ENCODE measurements around the gene COBLL1.

The COBLL1 gene

DNA sequence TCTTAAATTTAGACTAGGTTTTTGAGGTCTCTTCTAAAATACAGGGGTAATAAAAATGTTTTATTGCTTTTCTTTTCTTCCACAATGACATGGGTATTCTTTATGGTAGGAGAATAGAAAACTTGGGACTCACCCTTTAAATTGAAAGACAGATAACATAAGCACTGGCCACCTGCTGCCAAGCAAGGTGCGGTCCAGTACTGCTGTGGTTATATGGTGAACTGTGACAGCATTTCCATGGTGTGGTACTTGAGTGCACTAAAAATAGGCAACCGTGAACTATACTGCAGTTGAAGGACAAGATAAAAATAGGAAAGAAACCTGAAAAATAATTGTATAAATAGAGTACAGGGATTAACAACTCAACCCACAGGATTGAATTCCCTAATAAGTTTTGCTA is 165.9 kb downstream of the COBLL1 start:
- DNase-seq, result no peak

DNA sequence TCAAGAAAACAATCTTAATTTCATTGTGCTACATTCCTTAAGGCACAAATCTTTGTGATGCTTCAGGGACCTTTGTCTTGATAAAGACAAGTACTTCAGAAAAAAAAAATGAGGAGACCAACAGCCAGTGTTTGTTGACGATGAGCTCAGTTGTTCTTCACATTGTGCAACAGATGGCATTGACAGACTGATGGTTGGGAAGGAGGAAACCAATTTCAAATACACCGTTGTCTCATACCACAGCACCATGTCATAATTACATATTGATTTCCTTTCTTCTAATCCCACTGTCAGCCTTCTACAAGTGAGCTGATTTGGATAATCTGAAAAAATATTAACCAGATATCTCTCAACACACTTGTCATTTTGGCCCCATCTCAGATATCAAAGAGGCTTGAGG is 166.6 kb downstream of the COBLL1 start:
- no peak for DNase-seq

DNA sequence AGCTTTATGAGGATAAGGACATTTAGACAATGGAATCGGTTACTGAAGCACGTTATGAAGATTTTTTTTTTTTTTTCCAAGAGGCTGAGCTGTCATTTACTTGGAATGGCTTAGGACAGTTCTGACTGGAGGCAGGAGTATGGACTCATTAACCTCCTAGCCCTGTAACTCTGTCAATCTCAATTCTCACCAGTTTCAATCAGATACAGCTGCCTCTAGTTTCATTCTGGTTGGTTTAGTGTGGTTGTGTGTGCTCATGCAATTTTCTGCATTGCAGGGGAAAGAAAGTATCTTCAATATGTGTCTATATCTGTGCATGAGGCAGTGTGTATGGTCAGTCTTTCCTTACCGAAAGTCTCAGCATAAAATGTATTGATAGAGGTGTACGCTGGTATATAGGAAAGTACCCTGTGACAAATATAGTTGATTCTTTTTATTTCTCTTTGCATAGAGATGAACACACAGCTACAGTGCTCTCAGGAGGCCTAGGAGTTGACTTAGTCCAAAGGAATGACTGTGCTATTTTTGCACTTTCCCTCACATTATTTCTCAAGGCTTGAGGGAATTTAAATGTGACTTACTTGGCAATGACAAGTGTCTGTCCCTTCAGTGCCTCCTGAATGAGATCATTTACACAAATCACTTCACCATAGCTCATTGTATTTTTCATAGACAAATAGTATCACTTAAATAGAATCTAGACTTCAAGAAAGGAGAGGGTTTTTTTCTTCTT is 169.8 kb downstream of the COBLL1 start:
- DNase-seq, result no peak

DNA sequence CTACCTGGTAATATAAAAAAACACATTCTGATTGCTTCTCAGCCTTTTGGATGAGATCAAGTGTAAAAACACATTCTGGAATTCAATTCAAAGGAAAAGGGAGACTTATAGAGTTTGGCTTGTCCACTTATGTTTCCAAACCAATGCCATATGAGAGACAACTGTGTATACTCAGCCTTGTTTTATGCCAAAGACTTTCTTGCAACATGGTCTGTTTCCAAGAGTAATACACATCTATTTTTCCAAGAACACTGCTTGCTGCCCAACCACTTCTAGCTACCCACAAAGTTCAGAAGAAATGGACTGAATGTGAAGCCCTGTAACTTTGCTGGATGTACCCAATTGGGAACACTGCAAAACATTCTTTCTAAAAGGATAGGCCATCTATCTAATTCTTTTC is 172.3 kb downstream of the COBLL1 start:
- DNase-seq, result no peak

DNA sequence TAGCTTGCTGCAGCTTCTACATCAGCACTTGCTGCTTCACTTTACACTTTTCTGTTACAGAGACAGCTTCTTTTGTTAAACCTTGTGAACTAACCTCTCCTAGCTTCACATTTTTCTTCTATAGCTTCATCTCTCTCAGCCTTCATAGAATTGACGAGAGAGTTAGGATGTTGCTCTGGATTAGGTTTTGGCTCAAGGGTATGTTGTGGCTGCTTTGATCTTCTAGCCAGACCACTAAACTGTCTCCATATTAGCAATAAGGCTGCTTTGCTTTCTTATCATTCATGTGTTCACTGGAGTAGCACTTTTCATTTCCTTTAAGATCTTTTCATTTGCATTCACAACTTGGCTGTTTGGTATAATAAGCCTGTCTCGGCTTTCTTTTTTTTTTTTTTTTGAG is 174.1 kb downstream of the COBLL1 start:
- DNase-seq, result no peak

DNA sequence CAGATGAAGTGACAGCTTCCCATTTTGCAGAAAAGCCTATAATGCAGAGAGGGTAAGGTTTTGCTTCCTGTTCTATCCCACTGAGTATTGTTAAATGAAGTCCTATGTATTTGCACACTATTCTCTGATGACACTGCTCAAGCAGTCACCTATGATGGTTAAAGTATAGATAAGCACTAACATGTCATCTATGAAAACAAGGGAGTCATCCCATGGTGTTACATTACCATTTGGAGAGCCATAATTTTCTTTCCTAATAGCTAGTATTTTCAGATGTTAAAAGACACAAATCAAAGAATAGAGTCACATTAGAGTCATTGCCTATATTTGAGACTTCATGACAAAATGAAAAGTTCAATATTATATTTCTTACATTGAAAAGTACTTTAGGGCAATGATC is 177.6 kb downstream of the COBLL1 start:
- DNase-seq, result no peak

DNA sequence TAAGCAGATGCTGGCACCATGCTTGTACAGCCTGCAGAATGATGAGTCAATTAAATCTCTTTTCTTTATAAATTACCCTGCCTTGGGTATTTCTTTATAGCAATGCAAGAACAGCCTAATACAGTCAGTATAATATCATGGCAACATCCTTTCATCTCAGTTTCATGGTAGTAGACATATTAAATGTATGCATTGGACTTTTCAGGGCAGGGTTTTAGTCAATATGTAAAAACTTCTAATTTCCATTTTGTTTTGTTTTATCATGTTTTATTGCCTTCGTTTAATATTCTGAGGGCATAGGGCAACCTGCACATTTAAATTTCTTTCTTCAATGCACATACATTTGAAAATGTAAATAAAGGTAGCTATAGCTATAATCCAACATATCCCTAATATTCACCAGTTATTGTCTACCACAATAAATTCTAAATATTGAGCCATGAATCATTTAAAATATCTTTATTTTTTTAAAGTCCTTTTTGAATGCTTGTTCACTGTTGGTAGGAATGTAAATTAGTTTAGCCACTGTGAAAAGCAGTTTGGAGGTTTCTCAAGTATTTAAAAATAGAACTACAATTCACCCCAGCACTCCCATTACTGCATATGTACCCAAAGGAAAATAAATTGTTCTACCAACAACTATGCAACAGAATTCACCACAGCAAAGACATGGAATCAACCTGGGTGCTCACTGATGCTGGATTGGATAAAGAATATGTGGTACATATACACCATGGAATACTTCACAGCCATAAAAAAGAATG is 178.6 kb downstream of the COBLL1 start:
- DNase-seq, result no peak

DNA sequence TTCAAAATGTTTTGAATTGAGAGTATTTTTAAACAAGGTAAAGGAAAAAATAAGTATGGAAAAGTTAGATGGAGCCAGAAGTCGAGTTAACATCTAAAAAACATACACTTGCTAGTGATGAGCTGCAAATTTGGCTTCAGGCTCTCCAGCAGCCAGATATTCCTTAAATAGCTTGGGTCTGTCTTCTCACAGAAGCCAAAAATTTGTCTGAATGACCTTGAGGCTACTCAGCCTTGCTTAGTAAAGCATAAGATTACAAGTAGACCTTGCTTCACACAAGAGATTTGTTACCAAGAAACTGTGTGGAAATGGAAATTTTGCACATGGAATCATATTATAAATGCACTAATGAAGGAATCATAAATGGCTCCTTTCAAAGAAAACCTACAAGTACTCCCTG is 179.6 kb downstream of the COBLL1 start:
- DNase-seq, result no peak

DNA sequence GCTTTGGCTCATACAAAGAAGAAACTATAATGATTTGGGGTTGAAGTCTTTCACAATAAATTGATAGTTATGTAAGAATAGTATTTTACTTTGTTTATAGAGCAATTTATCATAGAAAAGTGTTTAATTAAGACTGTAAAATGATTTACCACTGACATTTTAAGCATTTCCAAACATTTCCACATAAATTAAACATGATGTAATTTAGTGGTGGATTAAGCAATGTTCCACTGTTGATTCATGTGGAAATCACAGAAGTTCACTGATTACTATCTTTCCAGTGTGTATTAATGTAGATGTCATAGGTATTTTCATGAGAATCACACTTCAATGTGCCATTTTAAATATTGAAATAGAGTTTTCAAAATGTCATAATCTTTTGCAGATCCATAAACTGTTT is 180.3 kb downstream of the COBLL1 start:
- no peak for DNase-seq

DNA sequence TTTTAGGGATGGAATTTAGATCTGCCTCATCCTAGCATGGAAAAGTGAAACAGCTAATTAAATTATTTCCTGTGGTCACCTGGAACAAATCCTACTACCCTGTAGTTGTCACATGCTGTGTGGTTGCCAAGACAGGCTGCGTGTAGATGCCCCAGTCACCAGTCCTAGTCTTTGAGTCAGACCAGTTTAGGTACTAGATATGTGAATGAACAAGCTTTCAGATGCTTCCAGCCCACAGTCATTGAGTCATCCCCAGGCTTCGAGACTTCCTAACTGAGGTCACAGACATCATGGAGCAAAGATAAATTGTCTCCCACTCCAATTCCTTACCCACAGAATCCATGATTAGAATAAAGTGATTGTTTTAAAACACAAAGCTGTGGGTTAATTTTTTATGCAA is 184.5 kb downstream of the COBLL1 start:
- DNase-seq, result no peak

DNA sequence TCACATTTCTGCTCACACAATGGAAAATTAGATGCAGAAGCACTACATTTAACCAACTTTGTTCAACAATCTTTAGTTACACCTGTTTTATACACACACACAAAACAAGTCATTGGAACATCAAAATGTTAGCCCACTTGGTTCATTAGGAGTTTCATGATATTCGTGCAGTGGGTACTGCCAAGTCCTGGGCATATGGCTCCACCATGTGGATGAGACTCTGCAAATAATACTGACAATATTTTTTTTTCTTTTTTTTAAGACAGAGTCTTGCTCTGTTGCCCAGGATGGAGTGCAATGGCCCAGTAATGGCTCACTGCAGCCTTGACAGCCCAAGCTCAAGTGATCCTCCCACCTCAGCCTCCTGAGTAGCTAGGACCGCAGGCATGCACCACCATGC is 185.9 kb downstream of the COBLL1 start:
- DNase-seq, result no peak

DNA sequence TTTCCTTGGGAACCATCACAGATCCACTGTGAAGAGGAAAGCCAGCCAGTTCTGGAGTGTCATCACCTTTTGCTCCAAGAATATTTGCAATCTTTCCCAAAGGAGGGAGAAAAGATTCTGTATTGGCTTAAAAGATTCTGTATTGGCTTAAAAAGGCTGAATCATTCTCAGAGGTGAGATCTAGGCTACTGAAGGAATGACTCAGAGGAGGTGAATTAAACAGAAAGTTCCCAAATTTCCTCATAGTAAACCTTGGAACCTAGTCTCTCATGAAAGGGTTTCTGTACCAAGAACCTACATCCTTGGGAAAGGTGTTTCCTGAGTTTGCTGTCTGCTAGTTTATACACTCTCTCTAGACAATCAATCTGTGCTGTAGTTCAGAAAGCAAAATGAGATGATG is 186.3 kb downstream of the COBLL1 start:
- no peak for DNase-seq

DNA sequence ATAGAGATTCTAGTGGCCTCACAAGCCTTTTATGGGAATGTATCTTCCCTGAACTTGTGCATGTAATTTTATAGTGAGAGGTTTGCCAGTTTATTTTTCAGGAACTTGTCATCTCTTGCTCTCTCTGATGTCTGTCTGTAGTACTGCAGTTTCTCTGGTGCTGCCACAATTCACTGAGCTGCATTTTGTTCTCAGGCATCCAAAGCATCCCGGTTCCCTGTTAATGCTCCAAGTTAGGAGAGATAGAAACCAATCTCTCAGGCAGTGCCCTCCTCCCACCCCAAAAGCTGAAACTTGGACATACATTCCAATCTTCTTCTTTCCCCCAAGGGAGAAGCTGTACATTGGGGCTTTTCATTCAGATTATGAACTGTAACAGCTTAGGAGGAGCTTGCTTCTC is 190.3 kb downstream of the COBLL1 start:
- no peak for DNase-seq

DNA sequence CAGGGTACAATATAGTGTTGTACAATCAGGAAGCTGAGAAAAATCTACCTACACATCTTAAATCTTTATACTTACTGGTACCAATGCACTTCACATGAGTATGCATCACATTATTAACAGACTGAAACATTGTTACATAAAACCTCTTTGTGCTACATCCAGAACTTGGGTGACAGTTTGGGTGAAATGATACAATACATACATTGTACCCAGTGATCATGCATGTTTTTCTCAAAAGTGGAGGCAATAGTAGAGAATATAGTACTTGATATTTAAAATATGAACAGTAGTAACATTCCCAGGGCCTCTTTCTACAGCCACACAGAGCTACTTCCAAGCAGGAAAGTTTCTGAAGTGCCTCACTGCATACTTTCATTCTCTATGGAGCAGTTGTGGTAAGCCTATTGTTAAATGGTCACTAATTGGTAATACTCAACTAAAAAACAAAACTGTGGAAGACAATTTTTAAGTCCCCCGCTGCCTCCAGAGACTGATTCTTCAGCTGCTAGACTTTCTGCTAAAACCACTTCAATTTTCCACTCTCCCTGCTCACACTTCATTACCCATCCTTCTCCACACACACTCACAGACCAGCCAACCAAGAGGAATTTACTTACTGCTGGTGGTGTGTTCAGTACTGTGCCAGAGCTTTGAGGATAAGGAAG is 197.5 kb downstream of the COBLL1 start:
- no peak for DNase-seq

DNA sequence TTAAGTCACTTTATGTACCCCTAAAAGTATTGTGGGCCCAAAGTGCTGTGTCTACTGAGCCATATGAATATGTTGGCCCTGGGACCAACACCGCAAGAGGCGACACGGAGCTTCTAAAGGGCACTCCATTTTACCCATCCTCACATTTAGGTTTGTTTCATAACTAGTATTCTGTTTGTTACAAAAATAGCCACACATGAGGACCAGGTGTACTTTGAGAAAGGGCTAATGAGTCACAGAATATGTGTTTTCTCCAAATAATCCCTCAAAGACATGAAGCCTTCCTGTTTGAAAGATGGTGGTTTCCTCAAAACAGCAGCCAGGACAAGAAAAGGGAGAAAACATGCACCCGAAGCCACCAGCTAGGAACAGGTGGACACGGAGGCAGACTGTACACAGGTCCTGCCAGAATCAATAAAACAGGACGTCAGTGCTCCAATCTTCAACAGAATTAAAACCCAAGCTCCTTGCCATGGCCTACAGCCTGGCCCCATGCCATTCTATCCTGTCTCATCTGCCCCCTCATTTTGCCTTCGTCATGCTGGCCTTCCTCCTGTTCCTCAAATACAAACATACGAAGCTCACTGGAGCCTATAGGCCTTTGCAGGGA is 198.6 kb downstream of the COBLL1 start:
- DNase-seq, result no peak

DNA sequence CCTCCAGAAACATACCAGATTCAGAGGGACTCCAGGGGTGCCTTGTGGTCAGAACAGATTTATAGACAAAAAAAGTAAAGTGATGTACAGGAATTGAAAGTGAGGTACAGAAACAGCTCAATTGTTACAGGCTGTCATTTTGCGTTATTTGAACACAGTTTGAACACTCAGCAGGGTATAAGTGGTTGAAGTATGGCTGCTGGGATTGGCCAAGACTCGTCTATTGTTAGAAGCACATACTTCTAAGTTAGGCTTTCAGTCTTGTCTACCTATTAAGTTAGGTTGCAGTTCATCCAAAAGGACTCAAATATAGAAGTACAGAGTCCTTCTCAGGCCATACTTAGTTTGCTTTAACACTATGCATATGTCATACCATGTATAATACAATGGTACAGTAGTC is 199.4 kb downstream of the COBLL1 start:
- DNase-seq, result no peak

Measured in activated CD4-positive, CD25-positive, alpha-beta regulatory T cell (primary cell).